ENCODE data around the gene ETV4.

DNA sequence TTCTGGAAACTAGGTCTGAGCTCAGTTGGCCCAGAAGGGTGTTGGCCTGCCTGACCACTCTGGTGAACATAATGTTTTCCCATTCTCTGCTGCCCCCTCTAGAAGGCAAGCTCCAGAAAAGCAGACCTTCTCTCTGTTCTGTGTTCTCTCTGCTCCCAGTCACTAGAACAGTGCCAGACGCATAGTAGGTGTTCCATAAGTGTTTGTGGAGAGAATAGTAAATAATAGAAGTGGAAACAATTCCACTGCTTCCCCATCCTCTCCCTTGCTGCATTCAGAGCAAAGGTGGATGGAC, 32.2 kb upstream of the ETV4 start:
- TF ChIP-seq POLR2A (IDR thresholded peaks at IDR 0.05; ENCODE audit: low read length) (no peak), GATA1 (IDR thresholded peaks at IDR 0.05; ENCODE audit: low read depth, low read length) (no peak)
